NCI-H2107 treated with DMSO at 0.1 percent for 48 hours (cell line): ENCODE results near the gene OSBPL10.

ENCODE experiments used
- DNase-seq: peaks from one replicate; lab custom pipeline; 2025; ENCODE audit not compliant: unreplicated experiment; lab: John Stamatoyannopoulos, UW

The OSBPL10 gene

DNA sequence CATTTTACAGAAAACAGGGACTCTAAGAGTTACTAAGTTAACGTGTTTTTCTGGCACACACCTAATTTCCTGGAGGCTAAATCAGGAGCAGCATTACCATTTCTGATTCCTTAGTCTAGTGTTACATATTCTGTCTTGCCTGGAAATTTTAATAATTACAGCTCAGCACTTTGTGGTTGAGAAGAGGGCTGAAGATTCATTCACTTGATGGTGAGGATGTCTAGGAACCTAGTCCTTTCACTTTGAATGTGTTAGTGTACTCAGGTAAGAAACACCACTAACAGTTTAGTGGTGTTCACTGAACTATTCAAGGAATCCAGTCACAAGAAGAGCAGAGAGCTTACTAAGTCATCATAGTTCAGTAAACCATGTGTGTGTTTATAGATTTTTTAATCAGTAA lies 345.5 kb downstream of the OSBPL10 start:
- DNase-seq, result no peak

DNA sequence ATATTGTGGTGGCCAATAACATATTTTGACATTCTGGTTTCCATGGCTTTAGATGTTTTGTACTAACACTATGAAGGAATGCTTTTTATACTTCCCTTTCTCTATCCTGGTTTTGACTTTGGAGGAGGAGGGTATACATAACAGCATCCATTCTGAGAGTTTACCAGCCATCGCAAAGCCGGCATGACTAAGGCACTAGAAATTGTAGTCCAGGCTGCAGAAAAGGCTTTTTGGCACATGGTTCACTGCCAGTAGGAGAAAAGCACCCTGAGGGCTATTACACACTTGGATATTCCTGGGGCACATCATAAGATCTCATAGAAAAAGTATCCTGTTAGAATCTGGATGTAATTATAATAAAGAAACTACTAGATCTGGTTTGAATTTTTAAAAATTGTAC lies 346.6 kb downstream of the OSBPL10 start:
- DNase-seq, result no peak

DNA sequence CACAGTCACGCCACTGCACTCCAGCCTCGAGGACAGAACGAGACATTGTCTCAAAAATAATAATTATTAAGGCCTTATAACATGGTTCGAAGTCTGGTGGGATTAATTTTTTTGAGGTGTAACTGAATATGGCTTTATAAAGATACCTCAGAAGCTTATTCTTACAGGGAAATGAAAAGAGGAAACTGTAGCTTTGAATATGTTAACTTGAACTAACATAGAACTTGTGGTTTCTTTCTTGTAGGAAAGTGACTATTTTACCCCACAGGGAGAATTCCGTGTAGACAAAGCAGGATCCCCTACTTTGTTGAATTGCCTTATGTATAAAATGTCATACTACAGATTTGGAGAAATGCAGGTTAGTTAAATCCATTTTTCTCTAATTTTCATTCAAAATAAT lies 352.0 kb downstream of the OSBPL10 start:
- DNase-seq, result no peak

DNA sequence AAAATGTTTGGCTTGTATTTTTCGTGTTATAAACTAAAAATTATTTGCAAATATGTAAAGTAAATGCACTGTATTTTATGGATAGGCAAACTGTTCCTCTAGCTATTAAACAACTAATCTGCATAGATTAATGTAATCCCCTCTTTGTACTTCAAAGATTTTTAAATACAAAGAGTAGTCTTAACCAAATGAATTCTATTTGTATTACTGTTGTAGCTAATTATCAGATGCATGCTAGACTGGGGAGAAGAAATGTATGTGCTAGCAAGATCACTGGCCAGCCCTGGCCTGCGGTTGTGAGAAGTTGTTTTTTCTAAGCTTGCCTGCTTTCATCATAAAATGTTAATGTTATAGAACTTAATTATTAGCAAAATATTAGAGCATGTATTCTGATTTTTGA lies 355.7 kb downstream of the OSBPL10 start:
- DNase-seq, result no peak

DNA sequence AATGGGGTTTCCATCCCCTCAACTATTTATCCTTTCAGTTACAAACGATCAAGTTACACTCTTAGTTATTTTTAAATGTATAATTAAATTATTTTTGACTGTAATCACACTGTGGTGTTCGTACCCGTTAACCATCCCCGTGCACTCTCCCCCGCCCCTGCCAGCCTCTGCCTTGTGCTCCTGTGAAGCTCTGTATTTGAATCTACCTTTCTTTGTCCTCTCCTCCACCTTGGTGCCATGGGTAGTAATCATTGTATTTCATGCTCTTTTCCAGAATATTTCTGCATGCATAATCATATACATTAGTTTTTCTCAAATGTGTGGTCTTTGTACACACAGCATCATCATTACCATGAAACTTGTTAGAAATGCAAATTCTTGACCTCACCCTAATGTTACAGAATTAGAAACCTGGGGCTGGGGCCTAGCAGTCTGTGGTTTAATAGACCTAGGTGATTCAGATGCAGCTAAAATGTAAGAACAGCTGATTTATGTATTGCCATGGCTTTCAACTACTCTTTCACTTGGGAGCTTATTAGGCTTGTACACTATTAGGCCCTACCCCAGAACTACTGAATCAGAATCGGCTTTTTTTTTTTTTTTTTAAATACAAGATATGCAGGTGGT lies 356.9 kb downstream of the OSBPL10 start:
- no peak for DNase-seq

DNA sequence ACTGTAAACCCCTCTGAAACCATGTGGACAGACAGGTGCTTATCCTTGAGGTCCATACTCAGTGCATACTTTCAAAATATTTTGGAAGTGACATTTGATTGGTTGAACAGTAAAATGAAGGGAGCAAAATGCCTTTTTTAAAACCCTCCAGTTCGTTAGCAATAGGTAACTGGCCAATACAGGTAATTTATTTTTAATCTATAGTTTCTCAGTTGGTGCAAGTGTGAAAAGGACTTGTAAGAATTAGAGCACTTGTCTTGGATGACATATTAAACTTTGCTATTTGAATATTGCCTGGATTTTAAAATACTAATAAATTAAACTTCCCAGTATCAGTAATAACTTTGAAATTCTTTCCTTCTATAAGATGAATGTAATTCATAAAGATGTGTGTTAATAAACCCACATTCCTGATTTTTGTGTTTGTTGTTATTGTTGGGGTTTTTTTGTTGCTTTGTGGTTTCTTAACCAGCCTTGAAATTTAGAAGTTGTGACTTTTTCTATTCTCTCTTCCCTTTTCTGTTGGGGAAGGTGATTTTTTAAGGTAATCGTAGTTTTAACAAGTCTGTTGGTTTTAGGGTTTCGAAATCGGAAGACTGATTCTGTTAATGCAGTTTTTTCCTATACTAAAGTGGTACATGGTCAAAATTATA lies 358.3 kb downstream of the OSBPL10 start:
- no peak for DNase-seq

DNA sequence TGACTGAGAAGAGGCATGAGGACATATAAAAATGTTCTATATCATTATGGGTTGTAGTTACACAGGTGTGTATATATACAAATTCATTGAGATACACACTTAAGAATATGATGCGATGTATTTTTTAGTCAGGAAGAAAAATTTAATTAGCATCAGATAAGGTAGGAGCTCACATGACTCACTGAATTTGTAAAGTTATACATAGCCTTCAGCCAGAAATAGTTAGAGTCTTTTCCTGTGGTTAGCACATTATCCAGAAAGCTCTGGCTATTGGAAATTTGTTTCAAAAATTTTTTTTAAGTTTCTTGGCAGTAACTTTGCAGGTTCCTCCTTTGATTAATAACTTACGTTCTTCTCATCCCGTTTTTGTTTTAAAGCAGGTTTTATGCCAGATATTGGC lies 359.7 kb downstream of the OSBPL10 start:
- DNase-seq, result no peak

DNA sequence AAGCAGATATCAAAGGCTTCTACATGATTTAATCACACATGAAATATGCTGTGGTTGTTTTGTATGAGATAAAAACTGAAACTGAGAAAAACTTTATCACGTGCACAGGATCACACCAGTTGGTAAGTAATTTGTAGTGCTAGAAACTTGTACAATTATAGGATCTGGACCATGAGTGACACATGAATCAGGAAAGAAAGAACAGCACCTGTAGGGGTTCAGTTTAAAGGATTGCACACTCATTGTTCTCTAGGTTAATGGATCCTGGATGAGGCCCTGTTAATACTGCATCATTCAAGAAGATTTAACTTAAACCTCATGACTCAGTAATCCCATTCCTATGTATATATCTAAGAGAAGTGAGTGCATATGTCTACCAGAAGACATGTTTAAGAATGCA lies 360.4 kb downstream of the OSBPL10 start:
- DNase-seq, result no peak

DNA sequence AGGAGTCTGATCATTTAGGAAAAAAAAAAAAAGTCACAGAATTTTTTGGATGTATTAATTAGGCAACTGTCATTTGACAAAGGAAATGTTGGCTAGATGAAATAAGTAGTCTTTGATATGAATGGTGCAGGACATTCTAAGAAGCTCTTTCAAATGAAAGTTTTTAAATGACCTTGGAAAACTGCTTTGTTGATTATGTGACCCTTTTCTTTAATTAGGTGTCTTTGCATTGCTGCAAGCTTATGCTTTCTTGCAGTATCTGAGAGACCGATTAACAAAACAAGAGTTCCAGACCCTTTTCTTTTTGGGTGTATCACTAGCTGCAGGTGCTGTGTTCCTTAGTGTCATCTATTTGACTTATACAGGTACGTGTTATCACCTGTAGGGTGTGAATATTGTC lies 364.4 kb downstream of the OSBPL10 start:
- no peak for DNase-seq

DNA sequence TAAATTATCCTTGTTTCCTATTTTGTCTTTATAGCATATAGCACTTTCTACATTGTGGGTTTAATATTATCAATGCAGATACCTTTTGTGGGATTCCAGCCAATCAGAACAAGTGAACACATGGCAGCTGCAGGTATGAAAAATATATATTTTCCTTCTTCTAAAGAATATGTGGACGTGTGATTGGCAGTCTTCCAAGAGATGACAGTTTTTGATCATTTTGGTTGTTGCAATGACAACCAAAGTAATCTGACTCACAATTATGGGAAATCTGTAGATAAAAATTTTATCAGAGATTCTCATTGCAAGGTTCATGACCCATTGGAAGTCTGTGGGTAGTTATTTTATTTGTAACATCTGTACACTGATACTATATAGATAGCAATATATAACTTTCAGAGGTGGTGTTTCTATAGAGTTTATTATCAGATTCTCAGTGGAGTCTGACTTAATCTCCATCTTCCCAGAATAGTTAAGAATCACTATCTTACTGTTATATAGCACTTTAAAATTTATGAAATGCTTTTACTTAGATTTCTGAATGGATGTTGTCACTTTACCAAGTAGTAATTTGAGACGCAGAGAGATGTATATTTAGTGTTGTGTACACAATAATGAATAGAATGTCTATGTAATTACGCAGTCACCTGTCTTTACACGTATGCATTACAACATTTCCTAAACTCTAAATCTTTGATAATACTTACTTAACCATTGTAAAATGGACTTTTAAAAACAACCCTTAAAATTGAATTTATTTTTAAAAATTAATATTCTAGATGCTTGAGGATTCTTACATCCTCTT lies 365.8 kb downstream of the OSBPL10 start:
- DNase-seq, result peak; percentile 3

DNA sequence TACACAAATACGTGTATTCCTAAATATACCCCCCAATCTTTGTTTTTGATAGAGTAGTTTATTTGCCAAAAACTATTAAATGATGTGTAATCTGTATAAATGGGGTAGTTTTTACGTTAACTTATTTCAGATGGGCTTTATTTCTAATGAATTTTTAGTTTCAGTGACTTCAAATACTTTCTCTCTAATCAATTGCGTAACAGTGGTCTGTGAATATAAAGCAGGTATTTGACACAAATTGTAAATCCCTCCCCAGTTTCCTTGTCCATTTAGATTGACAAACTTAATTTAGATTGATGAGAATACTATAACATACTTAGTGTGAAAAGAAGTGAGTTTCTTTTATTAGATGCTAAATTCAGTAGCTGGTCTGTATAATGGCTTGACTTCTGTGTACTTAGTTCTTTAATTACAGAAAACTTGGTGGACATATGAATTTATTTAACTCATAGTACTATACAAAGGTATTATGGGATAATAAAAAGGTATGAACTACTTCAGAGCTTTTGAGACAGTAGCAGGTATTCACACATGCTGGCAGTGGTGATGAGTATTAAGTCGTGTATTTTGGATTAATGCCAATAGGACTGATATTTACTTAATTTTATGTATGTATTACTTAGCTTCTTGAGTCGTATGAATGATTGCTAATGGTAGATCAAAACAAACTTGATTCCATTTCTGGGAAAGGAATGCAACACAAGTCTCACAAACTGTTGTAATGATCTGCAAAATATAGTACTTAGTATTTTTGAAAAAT lies 366.7 kb downstream of the OSBPL10 start:
- no peak for DNase-seq

DNA sequence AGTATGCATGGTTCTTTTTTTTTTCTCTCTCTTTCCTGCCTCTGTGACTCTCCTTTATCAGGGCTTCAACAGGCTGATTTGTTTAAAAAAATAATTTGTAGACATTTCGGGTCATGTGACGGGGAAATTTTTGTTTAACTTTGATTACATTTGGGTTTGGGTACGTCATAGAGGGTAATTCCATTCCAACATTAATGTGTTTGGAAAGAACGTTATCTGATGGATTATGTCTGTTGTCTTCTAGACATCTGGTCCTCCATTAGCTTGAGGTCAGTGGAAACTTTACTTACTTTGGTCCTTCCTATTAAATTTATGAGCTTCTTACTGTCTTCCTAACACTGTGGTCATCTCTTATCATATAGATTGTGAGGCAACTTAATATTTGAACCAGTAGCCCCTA lies 367.4 kb downstream of the OSBPL10 start:
- no peak for DNase-seq

DNA sequence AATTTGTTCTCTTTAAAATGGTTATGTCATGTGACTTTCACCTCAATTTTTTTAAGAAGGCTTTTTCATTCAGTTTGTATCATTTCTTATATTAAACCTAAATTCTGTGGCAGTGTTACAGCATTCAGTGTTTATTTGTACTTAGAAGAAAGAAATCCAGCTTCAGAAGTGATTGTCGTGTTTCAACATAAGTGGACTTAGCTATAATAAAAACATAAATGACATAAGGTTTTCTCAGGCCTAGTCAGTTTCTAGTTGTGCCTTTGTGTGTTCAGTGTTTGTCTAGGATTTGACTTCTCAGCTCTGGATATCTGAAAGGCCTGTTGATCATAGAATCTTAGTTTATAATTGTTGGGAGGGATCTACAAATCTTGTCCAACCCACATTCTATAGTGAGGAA lies 367.9 kb downstream of the OSBPL10 start:
- DNase-seq, result no peak
